H1 (cell line): ENCODE measurements around the gene GULP1. TPM values are rescaled to one million over a fixed set of nuclear protein-coding genes. Genes with fewer than 3 reads are reported as not detected.

Experiments
- CBX8 ChIP-seq: fragments of 300-800, 300-1000 bp; sonication (generic); IDR thresholded peaks from 2 replicates; pipeline ENCODE4 v1.7.1; 2016; ENCODE audit warnings: low read depth, low read length, borderline replicate concordance
- EGR1 ChIP-seq: IDR thresholded peaks from 2 replicates; pipeline ENCODE4 v1.6.1; 2011; ENCODE audit warnings: low read depth, low read length, borderline replicate concordance
- EP300 ChIP-seq, 2 experiments: IDR thresholded peaks; 1 replicate in 1 of 2; 2 replicates in 1 of 2; pipeline ENCODE4 v1.6.1; 2011 to 2012; ENCODE audit warnings: low read depth in 2 of 2, low read length in 2 of 2, mild to moderate bottlenecking in 2 of 2, borderline replicate concordance in 1 of 2, inconsistent platforms in 1 of 2, moderate library complexity in 1 of 2
- EZH2 ChIP-seq: fragments of 200-600 bp; sonication (generic); IDR thresholded peaks from 2 replicates; pipeline ENCODE4 v1.7.1; 2012; ENCODE audit warnings: low read depth, mild to moderate bottlenecking, moderate library complexity, low read length, inconsistent platforms; ENCODE audit not compliant: severe bottlenecking
- GTF2F1 ChIP-seq: IDR thresholded peaks from 2 replicates; pipeline ENCODE4 v1.6.1; 2012; ENCODE audit warnings: low read depth, low read length, improper control_type of control experiment, borderline replicate concordance
- KDM5A ChIP-seq: fragments of 200-600 bp; IDR thresholded peaks from 2 replicates; pipeline ENCODE4 v1.7.1; 2012; ENCODE audit warnings: mild to moderate bottlenecking, low read length, inconsistent platforms, mixed read lengths
- SIX5 ChIP-seq: IDR thresholded peaks from 2 replicates; pipeline ENCODE4 v1.6.1; 2011; ENCODE audit warnings: mild to moderate bottlenecking, low read depth, low read length
- TAF1 ChIP-seq: IDR thresholded peaks from 2 replicates; pipeline ENCODE4 v1.6.1; 2011; ENCODE audit warnings: mild to moderate bottlenecking, low read depth, low read length
- TCF12 ChIP-seq: IDR thresholded peaks from 2 replicates; pipeline ENCODE4 v1.6.1; 2011; ENCODE audit warnings: low read depth, mild to moderate bottlenecking, low read length
- USF2 ChIP-seq: IDR thresholded peaks from 2 replicates; pipeline ENCODE4 v1.6.1; 2011; ENCODE audit warnings: low read length, improper control_type of control experiment
- polyA plus RNA-seq, 7 experiments: library from polyadenylated mRNA; depleted of rRNA in 3 of 7; stranded (reverse) in 5 of 7; unstranded in 2 of 7; fragments of >200 nt in 5 of 7; fragments of 200-250 nt in 2 of 7; gene quantifications; 1 replicate in 5 of 7; 2 replicates in 1 of 7; 4 replicates in 1 of 7; pipeline versions ENCODE4 v1.2.1 to v1.2.3, GENCODE V29; 2011 to 2013; ENCODE audit warnings: missing spikeins in 2 of 7, mixed read lengths in 2 of 7
- total RNA-seq: library from RNA; stranded (reverse); fragmentation: NEBNext Ultra II Directional; extraction: Animal tissue kit (Norgen Biotek cat#: 25700); gene quantifications from 2 replicates; pipeline ENCODE4 v1.2.1, GENCODE V29; 2021
- TF ChIP-seq, protein P1 (sequence below): fragments of 300-600 bp; sonication (generic); IDR thresholded peaks from 2 replicates; pipeline ENCODE4 v1.7.1; 2012; ENCODE audit warnings: low read length, moderate library complexity, mild to moderate bottlenecking, inconsistent platforms; ENCODE audit not compliant: insufficient replicate concordance

GULP1 gene
- total and polyA plus RNA-seq, 2 of the 8 experiments (the other 6 are each of a cell fraction or from before 2014, with no cell fraction given) = 69.7 to 139 TPM

DNA sequence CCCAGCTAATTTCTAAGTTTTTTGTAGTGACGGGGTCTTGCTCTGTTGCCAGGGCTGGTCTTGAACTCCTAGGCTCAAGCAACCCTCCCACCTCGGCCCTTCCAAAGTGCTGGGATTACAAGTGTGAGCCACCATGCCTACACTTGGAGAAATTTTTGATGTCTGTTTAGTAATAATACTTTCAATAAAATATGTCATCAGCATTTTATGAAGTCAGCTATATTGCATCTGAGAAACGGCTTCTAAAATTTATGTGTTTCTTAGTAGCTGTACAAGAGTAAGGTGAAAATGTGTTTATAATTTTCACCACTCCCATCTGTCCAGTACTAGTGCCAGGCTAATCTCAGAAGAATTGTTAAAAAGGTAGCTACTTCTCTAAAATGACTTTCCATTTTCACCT is 46.8 kb downstream of the GULP1 start (continued):
- TF ChIP-seq, protein P1, sequence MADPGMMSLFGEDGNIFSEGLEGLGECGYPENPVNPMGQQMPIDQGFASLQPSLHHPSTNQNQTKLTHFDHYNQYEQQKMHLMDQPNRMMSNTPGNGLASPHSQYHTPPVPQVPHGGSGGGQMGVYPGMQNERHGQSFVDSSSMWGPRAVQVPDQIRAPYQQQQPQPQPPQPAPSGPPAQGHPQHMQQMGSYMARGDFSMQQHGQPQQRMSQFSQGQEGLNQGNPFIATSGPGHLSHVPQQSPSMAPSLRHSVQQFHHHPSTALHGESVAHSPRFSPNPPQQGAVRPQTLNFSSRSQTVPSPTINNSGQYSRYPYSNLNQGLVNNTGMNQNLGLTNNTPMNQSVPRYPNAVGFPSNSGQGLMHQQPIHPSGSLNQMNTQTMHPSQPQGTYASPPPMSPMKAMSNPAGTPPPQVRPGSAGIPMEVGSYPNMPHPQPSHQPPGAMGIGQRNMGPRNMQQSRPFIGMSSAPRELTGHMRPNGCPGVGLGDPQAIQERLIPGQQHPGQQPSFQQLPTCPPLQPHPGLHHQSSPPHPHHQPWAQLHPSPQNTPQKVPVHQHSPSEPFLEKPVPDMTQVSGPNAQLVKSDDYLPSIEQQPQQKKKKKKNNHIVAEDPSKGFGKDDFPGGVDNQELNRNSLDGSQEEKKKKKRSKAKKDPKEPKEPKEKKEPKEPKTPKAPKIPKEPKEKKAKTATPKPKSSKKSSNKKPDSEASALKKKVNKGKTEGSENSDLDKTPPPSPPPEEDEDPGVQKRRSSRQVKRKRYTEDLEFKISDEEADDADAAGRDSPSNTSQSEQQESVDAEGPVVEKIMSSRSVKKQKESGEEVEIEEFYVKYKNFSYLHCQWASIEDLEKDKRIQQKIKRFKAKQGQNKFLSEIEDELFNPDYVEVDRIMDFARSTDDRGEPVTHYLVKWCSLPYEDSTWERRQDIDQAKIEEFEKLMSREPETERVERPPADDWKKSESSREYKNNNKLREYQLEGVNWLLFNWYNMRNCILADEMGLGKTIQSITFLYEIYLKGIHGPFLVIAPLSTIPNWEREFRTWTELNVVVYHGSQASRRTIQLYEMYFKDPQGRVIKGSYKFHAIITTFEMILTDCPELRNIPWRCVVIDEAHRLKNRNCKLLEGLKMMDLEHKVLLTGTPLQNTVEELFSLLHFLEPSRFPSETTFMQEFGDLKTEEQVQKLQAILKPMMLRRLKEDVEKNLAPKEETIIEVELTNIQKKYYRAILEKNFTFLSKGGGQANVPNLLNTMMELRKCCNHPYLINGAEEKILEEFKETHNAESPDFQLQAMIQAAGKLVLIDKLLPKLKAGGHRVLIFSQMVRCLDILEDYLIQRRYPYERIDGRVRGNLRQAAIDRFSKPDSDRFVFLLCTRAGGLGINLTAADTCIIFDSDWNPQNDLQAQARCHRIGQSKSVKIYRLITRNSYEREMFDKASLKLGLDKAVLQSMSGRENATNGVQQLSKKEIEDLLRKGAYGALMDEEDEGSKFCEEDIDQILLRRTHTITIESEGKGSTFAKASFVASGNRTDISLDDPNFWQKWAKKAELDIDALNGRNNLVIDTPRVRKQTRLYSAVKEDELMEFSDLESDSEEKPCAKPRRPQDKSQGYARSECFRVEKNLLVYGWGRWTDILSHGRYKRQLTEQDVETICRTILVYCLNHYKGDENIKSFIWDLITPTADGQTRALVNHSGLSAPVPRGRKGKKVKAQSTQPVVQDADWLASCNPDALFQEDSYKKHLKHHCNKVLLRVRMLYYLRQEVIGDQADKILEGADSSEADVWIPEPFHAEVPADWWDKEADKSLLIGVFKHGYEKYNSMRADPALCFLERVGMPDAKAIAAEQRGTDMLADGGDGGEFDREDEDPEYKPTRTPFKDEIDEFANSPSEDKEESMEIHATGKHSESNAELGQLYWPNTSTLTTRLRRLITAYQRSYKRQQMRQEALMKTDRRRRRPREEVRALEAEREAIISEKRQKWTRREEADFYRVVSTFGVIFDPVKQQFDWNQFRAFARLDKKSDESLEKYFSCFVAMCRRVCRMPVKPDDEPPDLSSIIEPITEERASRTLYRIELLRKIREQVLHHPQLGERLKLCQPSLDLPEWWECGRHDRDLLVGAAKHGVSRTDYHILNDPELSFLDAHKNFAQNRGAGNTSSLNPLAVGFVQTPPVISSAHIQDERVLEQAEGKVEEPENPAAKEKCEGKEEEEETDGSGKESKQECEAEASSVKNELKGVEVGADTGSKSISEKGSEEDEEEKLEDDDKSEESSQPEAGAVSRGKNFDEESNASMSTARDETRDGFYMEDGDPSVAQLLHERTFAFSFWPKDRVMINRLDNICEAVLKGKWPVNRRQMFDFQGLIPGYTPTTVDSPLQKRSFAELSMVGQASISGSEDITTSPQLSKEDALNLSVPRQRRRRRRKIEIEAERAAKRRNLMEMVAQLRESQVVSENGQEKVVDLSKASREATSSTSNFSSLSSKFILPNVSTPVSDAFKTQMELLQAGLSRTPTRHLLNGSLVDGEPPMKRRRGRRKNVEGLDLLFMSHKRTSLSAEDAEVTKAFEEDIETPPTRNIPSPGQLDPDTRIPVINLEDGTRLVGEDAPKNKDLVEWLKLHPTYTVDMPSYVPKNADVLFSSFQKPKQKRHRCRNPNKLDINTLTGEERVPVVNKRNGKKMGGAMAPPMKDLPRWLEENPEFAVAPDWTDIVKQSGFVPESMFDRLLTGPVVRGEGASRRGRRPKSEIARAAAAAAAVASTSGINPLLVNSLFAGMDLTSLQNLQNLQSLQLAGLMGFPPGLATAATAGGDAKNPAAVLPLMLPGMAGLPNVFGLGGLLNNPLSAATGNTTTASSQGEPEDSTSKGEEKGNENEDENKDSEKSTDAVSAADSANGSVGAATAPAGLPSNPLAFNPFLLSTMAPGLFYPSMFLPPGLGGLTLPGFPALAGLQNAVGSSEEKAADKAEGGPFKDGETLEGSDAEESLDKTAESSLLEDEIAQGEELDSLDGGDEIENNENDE = no peak
- TF ChIP-seq TCF12 (no peak), SIX5 (no peak), KDM5A (no peak), TAF1 (no peak), EP300 (IDR thresholded peaks at IDR 0.05; ENCODE audit: borderline replicate concordance in 1 of 2, low read depth in 2 of 2, low read length in 2 of 2) (no peak), EZH2 (no peak), GTF2F1 (no peak), USF2 (no peak), CBX8 (no peak), EGR1 (no peak)
